BE2C (cell line): ENCODE measurements around the gene QKI.

Source experiments
- DNase-seq: peaks from one replicate; pipeline ENCODE4 v3.0.0-alpha.2; 2020
- H3K27me3 ChIP-seq: fragments of 250-450 bp; sonication (Bioruptor Pico); 2 replicates; pipeline ENCODE4 v1.5.1; 2020; ENCODE audit warnings: mild to moderate bottlenecking
- H3K36me3 ChIP-seq: fragments of 250-450 bp; sonication (Bioruptor Pico); 2 replicates; pipeline ENCODE4 v1.5.1; 2020; ENCODE audit warnings: mild to moderate bottlenecking
- H3K4me1 ChIP-seq: fragments of 250-450 bp; sonication (Bioruptor Pico); 2 replicates; pipeline ENCODE4 v1.5.1; 2020
- H3K4me3 ChIP-seq: 2 replicates; pipeline ENCODE4 v1.5.1; 2011; ENCODE audit warnings: low read depth, low read length
- H3K9me3 ChIP-seq: fragments of 250-450 bp; sonication (Bioruptor Pico); 2 replicates; pipeline ENCODE4 v1.5.1; 2020
- TF ChIP-seq, protein P1 (sequence below): IDR thresholded peaks from 2 replicates; pipeline ENCODE4 v1.5.1; 2012; ENCODE audit warnings: mild to moderate bottlenecking, low read depth, low read length

QKI gene

GRCh38 chr6:163504984-163505640, 90.6 kb downstream of the QKI start:
- H3K9me3 ChIP-seq, result peaks cover 9% of the 10 kb centered on the region
- no peaks in the 10 kb centered on the region for H3K4me1 ChIP-seq
- no peaks in the 10 kb centered on the region; the same call in 1 of the 2 replicates for H3K36me3 ChIP-seq
- no peak overlapping the region for H3K4me3 ChIP-seq
- H3K27me3 ChIP-seq, result no peaks in the 10 kb centered on the region
- DNase-seq, result no peak
- TF ChIP-seq, protein P1, sequence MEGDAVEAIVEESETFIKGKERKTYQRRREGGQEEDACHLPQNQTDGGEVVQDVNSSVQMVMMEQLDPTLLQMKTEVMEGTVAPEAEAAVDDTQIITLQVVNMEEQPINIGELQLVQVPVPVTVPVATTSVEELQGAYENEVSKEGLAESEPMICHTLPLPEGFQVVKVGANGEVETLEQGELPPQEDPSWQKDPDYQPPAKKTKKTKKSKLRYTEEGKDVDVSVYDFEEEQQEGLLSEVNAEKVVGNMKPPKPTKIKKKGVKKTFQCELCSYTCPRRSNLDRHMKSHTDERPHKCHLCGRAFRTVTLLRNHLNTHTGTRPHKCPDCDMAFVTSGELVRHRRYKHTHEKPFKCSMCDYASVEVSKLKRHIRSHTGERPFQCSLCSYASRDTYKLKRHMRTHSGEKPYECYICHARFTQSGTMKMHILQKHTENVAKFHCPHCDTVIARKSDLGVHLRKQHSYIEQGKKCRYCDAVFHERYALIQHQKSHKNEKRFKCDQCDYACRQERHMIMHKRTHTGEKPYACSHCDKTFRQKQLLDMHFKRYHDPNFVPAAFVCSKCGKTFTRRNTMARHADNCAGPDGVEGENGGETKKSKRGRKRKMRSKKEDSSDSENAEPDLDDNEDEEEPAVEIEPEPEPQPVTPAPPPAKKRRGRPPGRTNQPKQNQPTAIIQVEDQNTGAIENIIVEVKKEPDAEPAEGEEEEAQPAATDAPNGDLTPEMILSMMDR, result no peak

DNA sequence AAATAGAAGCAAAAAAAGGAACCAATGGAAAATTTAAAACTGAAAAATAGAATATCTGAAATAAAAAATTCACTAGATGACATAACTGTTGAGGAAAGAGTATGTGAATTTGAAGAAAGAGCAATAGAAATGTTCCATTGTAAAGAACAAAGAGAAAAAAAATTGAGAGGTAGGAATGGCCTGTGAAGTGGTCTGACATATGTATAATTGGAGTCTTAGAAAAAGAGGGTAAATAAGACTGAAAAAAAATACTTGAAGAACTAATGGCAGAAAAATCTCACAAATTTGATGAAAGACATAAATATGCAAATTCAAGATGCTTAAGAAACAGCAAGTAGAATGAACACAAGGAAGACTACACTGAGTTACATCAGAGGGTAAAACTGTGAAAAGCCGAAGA, 93.4 kb downstream of the QKI start:
- Histone ChIP-seq H3K4me1 (no peaks in the 10 kb centered on the region), H3K27me3 (no peaks in the 10 kb centered on the region), H3K4me3 (no peak overlapping the region), H3K36me3 (no peaks in the 10 kb centered on the region), H3K9me3 (peaks cover 9% of the 10 kb centered on the region)
- DNase-seq, result no peak
- TF ChIP-seq, protein P1, result no peak

- H3K36me3 ChIP-seq, result no peaks in the 10 kb centered on the region
- H3K9me3 ChIP-seq, result no peaks in the 10 kb centered on the region
- DNase-seq, result no peak
- H3K27me3 ChIP-seq, result no peaks in the 10 kb centered on the region
- TF ChIP-seq, protein P1, result no peak
- H3K4me3 ChIP-seq, result no peak overlapping the region
- H3K4me1 ChIP-seq, result no peaks in the 10 kb centered on the region
Measured at GRCh38 chr6:163513003-163513402, 98.5 kb downstream of the QKI start.

DNA sequence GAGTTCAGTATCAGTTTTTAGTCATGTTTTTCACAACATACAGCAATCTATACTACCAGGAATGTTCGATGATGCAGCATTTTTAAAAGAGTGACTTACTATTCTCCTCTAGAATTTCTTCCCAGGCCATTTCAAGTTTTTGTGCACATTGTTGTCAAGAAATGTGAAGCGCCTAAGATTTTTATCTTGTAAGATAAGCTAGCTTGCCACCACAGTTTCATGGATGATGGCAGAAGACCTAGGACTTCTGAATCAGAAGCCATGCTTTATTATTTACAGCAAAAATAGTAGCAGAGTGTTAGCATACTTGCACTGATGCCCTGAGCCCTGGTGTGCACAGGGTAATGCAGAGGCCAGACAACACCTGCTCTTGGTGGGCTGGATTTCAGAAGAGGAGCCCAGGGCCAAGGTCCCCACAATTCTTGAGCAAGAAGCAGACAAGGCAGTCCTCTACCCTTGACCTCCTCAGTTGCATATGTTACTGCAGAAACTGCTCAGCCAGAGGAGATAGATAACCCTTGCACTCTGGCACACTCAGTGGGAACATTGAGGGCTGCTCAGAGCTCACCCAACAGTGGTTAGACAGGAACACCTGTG, 99.2 kb downstream of the QKI start:
- DNase-seq, result no peak
- H3K4me3 ChIP-seq, result no peak overlapping the region
- H3K9me3 ChIP-seq, result no peaks in the 10 kb centered on the region
- TF ChIP-seq, protein P1, result no peak
- H3K27me3 ChIP-seq, result no peaks in the 10 kb centered on the region
- no peaks in the 10 kb centered on the region for H3K36me3 ChIP-seq
- H3K4me1 ChIP-seq, result no peaks in the 10 kb centered on the region

DNA sequence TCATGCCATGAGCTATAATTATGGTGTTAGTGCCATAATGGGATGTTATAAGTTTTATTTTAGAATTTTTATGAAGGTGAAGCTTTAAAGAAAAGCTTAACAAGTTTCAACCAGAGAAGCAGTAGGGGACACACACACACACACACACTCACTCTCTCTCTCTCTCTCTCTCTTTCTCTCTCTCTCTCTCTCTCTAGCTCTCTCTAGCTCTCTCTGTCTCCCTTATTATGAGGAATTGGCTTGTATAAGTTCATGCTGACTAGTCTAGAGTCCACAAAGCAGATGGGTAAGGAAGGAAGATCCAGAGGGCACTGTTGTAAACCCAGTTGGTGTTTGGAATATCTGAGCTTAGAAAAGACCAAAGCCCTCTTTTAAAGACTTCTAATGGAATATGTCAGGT, 102.4 kb downstream of the QKI start:
- Histone ChIP-seq H3K4me1 (no peaks in the 10 kb centered on the region), H3K36me3 (no peaks in the 10 kb centered on the region), H3K9me3 (no peaks in the 10 kb centered on the region), H3K4me3 (no peak overlapping the region), H3K27me3 (no peaks in the 10 kb centered on the region)
- TF ChIP-seq, protein P1, result no peak
- DNase-seq, result no peak

DNA sequence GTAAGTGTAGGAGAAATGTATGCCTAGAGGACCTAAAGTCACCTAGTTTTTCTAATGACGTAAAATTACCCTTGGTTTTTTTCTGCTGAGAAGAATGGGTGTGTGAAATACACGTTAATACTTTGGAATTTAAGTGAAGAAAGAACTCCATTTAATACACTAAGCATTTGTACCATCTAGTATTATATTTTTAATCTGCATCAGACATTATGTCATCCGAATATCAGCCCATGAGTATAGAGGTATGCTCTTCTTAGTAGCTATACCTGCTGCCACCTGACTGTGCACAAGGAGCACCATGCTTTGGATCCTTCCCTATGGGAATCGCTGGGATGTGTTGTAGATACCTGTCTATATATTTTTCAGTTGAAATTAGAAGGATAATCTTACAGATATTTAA, 106.4 kb downstream of the QKI start:
- TF ChIP-seq, protein P1, result no peak
- Histone ChIP-seq H3K36me3 (no peaks in the 10 kb centered on the region), H3K9me3 (no peaks in the 10 kb centered on the region), H3K4me1 (no peaks in the 10 kb centered on the region), H3K27me3 (no peaks in the 10 kb centered on the region), H3K4me3 (no peak overlapping the region)
- DNase-seq, result no peak
